SU-DHL-6 (cell line): Measurements from ENCODE around the gene SAPCD1.

Experiments
- EZH2phosphoT487 ChIP-seq: fragments of 200-600 bp; sonication (generic), shearing (Covaris generic); conservative IDR thresholded peaks from 2 replicates; pipeline ENCODE4 v1.6.1; 2018; ENCODE audit warnings: mild to moderate bottlenecking, antibody characterized with exemption, low read length, moderate library complexity, mixed read lengths
- TF ChIP-seq, protein P1 (sequence below): fragments of 200-600 bp; sonication (generic); IDR thresholded peaks from one replicate; pipeline ENCODE4 v1.5.1; 2017; ENCODE audit warnings: antibody characterized with exemption, mild to moderate bottlenecking, low read length, moderate library complexity; ENCODE audit not compliant: insufficient read depth, poor library complexity, severe bottlenecking

DNA sequence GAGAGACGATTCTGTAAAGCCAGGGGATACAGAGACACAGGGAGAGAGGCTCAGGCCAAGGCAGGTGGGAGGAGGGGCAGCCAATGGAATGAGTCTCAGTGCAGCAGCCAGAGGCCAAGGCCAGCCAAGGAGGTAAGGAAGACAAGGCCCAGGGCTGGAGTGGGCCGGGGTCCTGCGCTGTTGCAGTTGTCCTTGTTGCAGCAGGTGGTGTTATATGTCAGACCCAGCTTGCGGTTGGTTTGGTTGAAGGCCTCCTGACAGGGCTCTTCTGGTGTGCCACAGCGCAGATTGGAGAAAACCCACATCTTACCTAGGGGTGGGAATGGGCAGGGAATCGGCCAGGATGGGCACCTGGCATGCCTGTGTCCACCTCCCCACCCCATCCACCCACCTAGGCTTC, 43.5 kb upstream of the SAPCD1 start:
- TF ChIP-seq, protein P1, sequence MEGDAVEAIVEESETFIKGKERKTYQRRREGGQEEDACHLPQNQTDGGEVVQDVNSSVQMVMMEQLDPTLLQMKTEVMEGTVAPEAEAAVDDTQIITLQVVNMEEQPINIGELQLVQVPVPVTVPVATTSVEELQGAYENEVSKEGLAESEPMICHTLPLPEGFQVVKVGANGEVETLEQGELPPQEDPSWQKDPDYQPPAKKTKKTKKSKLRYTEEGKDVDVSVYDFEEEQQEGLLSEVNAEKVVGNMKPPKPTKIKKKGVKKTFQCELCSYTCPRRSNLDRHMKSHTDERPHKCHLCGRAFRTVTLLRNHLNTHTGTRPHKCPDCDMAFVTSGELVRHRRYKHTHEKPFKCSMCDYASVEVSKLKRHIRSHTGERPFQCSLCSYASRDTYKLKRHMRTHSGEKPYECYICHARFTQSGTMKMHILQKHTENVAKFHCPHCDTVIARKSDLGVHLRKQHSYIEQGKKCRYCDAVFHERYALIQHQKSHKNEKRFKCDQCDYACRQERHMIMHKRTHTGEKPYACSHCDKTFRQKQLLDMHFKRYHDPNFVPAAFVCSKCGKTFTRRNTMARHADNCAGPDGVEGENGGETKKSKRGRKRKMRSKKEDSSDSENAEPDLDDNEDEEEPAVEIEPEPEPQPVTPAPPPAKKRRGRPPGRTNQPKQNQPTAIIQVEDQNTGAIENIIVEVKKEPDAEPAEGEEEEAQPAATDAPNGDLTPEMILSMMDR = no peak
- TF ChIP-seq EZH2phosphoT487 = no peak
